HG03025 (cell line): ENCODE measurements around the gene CSNK1A1L.

Experiments used
- ATAC-seq: cut with Tn5 transposase; IDR thresholded peaks from one replicate; pipeline ENCODE4 v1.9.1; 2021; ENCODE audit warnings: mild to moderate bottlenecking, moderate library complexity; ENCODE audit not compliant: unreplicated experiment, low FRiP score

Gene CSNK1A1L

GRCh38 chr13:37107868-37108267 is 2.4 kb upstream of the CSNK1A1L start:
- no peak for ATAC-seq

- ATAC-seq: no peak
These were observed 2.0 kb upstream of the CSNK1A1L start for GRCh38 chr13:37107456-37107855.

GRCh38 chr13:37106642-37107041 is 1.2 kb upstream of the CSNK1A1L start:
- no peak for ATAC-seq

GRCh38 chr13:37102896-37103295 is 2.6 kb downstream of the CSNK1A1L start:
- ATAC-seq: no peak

GRCh38 chr13:37101201-37101600 is 4.3 kb downstream of the CSNK1A1L start:
- no peak for ATAC-seq

- ATAC-seq: no peak
These were observed 4.7 kb downstream of the CSNK1A1L start for GRCh38 chr13:37100731-37101130.

- no peak for ATAC-seq
These were observed 8.4 kb downstream of the CSNK1A1L start for GRCh38 chr13:37097076-37097475.

- no peak for ATAC-seq
These were observed 10.6 kb downstream of the CSNK1A1L start for GRCh38 chr13:37094840-37095239.

- ATAC-seq: no peak
These were observed 11.4 kb downstream of the CSNK1A1L start for GRCh38 chr13:37094099-37094498.

- ATAC-seq: no peak
These were observed 13.6 kb downstream of the CSNK1A1L start for GRCh38 chr13:37091835-37092234.

- ATAC-seq: no peak
These were observed 14.6 kb downstream of the CSNK1A1L start for GRCh38 chr13:37090912-37091311.

- ATAC-seq: no peak
These were observed 16.0 kb downstream of the CSNK1A1L start for GRCh38 chr13:37089495-37089894.

- no peak for ATAC-seq
These were observed 18.0 kb downstream of the CSNK1A1L start for GRCh38 chr13:37087486-37087885.

GRCh38 chr13:37085606-37086005 is 19.9 kb downstream of the CSNK1A1L start:
- ATAC-seq: no peak

GRCh38 chr13:37076818-37077217 is 28.6 kb downstream of the CSNK1A1L start:
- no peak for ATAC-seq

GRCh38 chr13:37075164-37075563 is 30.3 kb downstream of the CSNK1A1L start:
- ATAC-seq: no peak

GRCh38 chr13:37074703-37075102 is 30.8 kb downstream of the CSNK1A1L start:
- ATAC-seq: no peak

- ATAC-seq: no peak
These were observed 33.4 kb downstream of the CSNK1A1L start for GRCh38 chr13:37072024-37072423.

- ATAC-seq: no peak
These were observed 34.5 kb downstream of the CSNK1A1L start for GRCh38 chr13:37070956-37071355.

- ATAC-seq: no peak
These were observed 35.2 kb downstream of the CSNK1A1L start for GRCh38 chr13:37070145-37070695.

GRCh38 chr13:37069597-37070103 is 35.8 kb downstream of the CSNK1A1L start:
- no peak for ATAC-seq

- no peak for ATAC-seq
These were observed 36.5 kb downstream of the CSNK1A1L start for GRCh38 chr13:37068962-37069361.

GRCh38 chr13:37067874-37068273 is 37.6 kb downstream of the CSNK1A1L start:
- no peak for ATAC-seq
